ENCODE measurements around the gene HS6ST1.

Gene HS6ST1

DNA sequence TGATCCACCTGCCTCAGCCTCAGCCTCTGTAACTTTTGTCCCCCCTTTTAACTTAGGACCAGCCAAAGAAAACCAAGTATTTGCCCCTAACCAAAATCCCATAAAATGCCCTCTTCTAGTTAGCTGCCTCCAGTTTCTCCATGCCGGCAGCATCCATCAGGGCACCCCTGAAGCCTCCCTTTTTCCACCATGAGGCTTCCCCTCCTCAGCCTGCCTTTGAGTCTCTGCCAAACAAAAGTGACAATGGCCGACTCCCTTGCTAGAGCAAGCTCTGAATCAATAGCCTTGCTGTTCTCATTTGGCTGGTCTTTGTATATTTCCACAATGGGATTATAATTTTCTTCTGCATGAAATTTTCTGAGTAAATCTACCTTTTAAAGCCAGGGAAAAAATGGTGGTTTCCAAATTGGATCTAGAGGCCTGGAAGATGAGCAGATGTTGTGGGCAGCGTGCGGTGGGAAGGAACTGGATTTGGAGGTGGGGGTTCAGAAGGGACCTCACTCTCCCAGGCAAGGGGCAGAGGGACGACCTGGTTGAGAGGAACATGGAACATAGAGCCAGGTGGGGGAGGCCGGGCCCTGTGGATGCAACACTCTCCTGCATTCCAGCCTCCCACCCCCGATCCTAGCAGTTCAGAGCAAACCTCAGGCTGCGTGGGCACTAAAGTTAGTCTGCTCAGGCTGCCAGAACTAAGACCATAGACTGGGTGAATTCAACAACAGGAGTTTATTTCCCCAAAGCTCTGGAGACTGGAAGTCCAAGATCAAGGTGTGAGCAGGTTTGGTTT, 80.6 kb downstream of the HS6ST1 start:
- TF ChIP-seq, protein P1, sequence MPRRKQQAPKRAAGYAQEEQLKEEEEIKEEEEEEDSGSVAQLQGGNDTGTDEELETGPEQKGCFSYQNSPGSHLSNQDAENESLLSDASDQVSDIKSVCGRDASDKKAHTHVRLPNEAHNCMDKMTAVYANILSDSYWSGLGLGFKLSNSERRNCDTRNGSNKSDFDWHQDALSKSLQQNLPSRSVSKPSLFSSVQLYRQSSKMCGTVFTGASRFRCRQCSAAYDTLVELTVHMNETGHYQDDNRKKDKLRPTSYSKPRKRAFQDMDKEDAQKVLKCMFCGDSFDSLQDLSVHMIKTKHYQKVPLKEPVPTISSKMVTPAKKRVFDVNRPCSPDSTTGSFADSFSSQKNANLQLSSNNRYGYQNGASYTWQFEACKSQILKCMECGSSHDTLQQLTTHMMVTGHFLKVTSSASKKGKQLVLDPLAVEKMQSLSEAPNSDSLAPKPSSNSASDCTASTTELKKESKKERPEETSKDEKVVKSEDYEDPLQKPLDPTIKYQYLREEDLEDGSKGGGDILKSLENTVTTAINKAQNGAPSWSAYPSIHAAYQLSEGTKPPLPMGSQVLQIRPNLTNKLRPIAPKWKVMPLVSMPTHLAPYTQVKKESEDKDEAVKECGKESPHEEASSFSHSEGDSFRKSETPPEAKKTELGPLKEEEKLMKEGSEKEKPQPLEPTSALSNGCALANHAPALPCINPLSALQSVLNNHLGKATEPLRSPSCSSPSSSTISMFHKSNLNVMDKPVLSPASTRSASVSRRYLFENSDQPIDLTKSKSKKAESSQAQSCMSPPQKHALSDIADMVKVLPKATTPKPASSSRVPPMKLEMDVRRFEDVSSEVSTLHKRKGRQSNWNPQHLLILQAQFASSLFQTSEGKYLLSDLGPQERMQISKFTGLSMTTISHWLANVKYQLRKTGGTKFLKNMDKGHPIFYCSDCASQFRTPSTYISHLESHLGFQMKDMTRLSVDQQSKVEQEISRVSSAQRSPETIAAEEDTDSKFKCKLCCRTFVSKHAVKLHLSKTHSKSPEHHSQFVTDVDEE (CRISPR knock-in tag; IDR thresholded peaks at IDR 0.05), result no peak
- no peak for TF ChIP-seq RARB (CRISPR knock-in tag; IDR thresholded peaks at IDR 0.05)
- TF ChIP-seq ISL1 (CRISPR knock-in tag; IDR thresholded peaks at IDR 0.05), result no peak
- TF ChIP-seq ZNF565 (CRISPR knock-in tag; conservative IDR thresholded peaks at IDR 0.05; ENCODE audit: low read depth), result no peak
- TF ChIP-seq PPARA (CRISPR knock-in tag; IDR thresholded peaks at IDR 0.05; ENCODE audit: borderline replicate concordance), result no peak
- TF ChIP-seq SNAI2 (CRISPR knock-in tag; IDR thresholded peaks at IDR 0.05), result no peak
- no peak for TF ChIP-seq ARNTL (CRISPR knock-in tag; IDR thresholded peaks at IDR 0.05; ENCODE audit: borderline replicate concordance, low read depth)
- TF ChIP-seq ESRRG (CRISPR knock-in tag; IDR thresholded peaks at IDR 0.05), result no peak
- TF ChIP-seq TCF4 (CRISPR knock-in tag; IDR thresholded peaks at IDR 0.05; ENCODE audit: borderline replicate concordance), result no peak
- TF ChIP-seq ZFP3 (CRISPR knock-in tag; IDR thresholded peaks at IDR 0.05), result no peak
- TF ChIP-seq, protein P2, sequence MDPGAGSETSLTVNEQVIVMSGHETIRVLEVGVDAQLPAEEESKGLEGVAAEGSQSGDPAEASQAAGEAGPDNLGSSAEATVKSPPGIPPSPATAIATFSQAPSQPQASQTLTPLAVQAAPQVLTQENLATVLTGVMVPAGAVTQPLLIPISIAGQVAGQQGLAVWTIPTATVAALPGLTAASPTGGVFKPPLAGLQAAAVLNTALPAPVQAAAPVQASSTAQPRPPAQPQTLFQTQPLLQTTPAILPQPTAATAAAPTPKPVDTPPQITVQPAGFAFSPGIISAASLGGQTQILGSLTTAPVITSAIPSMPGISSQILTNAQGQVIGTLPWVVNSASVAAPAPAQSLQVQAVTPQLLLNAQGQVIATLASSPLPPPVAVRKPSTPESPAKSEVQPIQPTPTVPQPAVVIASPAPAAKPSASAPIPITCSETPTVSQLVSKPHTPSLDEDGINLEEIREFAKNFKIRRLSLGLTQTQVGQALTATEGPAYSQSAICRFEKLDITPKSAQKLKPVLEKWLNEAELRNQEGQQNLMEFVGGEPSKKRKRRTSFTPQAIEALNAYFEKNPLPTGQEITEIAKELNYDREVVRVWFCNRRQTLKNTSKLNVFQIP (CRISPR knock-in tag; IDR thresholded peaks at IDR 0.05; ENCODE audit: borderline replicate concordance, low read depth), result no peak
- no peak for TF ChIP-seq BACH2 (CRISPR knock-in tag; IDR thresholded peaks at IDR 0.05; ENCODE audit: borderline replicate concordance)
- no peak for TF ChIP-seq ZNF8 (CRISPR knock-in tag; IDR thresholded peaks at IDR 0.05)
- TF ChIP-seq OSR1 (CRISPR knock-in tag; IDR thresholded peaks at IDR 0.05), result no peak
- TF ChIP-seq ZC3H10 (CRISPR knock-in tag; IDR thresholded peaks at IDR 0.05), result no peak
- TF ChIP-seq TOX (CRISPR knock-in tag; IDR thresholded peaks at IDR 0.05; ENCODE audit: borderline replicate concordance), result no peak
- ATAC-seq, result no peak

DNA sequence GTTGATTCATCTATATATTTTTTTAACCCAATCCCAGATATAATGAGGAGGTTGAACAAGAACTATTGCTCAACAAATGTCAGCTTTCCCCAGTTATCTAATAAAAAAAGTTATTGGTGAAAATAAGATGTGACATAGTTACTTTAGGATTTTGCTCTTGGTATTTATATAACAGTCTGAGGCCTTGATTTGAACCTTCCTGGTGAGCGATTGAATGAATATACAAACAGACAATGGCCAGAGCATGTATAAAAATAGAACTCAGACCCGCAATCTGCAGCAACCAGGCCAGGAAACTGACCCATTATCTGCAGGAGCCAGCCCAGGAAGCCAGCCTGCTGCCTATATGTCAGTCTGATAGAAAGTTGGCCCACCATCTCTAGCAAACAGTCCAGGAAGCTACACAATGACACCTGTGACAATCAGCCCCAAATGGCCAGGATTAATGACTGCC, 81.6 kb downstream of the HS6ST1 start:
- ATAC-seq, result peak; percentile 3; the same call in 2 of the 3 replicates
- TF ChIP-seq TOX (CRISPR knock-in tag; IDR thresholded peaks at IDR 0.05; ENCODE audit: borderline replicate concordance) (0 out of 2 replicates have a peak, but pooled peaks have one; percentile 27), ISL1 (CRISPR knock-in tag; IDR thresholded peaks at IDR 0.05) (peak; percentile 28; the same call in 1 of the 2 replicates), BACH2 (CRISPR knock-in tag; IDR thresholded peaks at IDR 0.05; ENCODE audit: borderline replicate concordance) (no peak)
- TF ChIP-seq, protein P3, sequence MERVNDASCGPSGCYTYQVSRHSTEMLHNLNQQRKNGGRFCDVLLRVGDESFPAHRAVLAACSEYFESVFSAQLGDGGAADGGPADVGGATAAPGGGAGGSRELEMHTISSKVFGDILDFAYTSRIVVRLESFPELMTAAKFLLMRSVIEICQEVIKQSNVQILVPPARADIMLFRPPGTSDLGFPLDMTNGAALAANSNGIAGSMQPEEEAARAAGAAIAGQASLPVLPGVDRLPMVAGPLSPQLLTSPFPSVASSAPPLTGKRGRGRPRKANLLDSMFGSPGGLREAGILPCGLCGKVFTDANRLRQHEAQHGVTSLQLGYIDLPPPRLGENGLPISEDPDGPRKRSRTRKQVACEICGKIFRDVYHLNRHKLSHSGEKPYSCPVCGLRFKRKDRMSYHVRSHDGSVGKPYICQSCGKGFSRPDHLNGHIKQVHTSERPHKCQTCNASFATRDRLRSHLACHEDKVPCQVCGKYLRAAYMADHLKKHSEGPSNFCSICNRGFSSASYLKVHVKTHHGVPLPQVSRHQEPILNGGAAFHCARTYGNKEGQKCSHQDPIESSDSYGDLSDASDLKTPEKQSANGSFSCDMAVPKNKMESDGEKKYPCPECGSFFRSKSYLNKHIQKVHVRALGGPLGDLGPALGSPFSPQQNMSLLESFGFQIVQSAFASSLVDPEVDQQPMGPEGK (CRISPR knock-in tag; IDR thresholded peaks at IDR 0.05; ENCODE audit: borderline replicate concordance), result no peak

DNA sequence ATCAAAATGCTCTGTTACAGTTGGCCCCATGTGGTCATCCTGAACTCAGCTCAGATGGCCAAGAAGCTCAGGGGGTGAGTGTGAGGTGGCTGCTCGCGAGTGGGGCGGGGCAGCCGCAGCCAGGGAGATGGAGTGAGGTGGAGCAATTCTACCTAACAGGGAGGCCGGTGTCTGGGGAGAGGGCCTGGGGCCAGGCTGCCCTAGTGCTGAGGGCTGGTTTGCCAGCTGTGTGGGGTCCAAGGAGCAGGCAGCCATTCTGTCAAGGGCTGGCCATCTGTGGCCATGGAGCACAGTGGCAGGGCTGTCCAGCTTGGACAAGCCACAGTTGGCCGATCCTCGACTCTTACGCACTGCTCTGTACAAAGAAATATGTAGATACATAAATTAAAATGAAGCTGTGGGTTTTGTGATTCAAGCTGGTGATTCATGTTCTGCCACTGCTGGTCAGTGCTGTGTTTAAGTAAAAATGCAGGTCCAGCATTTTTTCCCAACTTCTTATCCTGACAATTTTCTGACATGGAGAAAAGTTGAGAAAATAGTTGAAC, 82.1 kb downstream of the HS6ST1 start:
- peak; percentile 49 for ATAC-seq

More for the DNA sequence above, 82.1 kb downstream of the HS6ST1 start:
- TF ChIP-seq, protein P2 (CRISPR knock-in tag; IDR thresholded peaks at IDR 0.05; ENCODE audit: borderline replicate concordance, low read depth), result no peak
- no peak for TF ChIP-seq ZFP3 (CRISPR knock-in tag; IDR thresholded peaks at IDR 0.05)
- TF ChIP-seq OSR1 (CRISPR knock-in tag; IDR thresholded peaks at IDR 0.05), result no peak
- no peak for TF ChIP-seq BACH2 (CRISPR knock-in tag; IDR thresholded peaks at IDR 0.05; ENCODE audit: borderline replicate concordance)
- no peak for TF ChIP-seq SNAI2 (CRISPR knock-in tag; IDR thresholded peaks at IDR 0.05)
- TF ChIP-seq, protein P1 (CRISPR knock-in tag; IDR thresholded peaks at IDR 0.05), result no peak
- TF ChIP-seq ARNTL (CRISPR knock-in tag; IDR thresholded peaks at IDR 0.05; ENCODE audit: borderline replicate concordance, low read depth), result no peak
